Keratinocyte (primary cell): Measurements from ENCODE around the gene USP48. TPM values are rescaled to one million over a fixed set of nuclear protein-coding genes. Genes with fewer than 3 reads are reported as not detected.

ENCODE experiments used
- DNase-seq: peaks from one replicate; pipeline ENCODE4 v3.0.0-alpha.2; 2011; ENCODE audit warnings: low read depth, missing footprints, low spot score
- FAIRE-seq: peaks from 2 replicates; lab custom pipeline; 2011; peaks lifted over from hg19 to GRCh38; lab: Jason Lieb, UNC
- H2AFZ ChIP-seq: 2 replicates; pipeline ENCODE4 v1.6.0; 2012; ENCODE audit warnings: low read length, control low read depth, inconsistent platforms; ENCODE audit not compliant: control insufficient read depth
- H3K27ac ChIP-seq: 2 replicates; pipeline ENCODE4 v1.5.1; 2011; ENCODE audit warnings: low read length; ENCODE audit not compliant: control insufficient read depth, insufficient read depth
- H3K27me3 ChIP-seq: 3 replicates; pipeline ENCODE4 v1.6.0; 2011; ENCODE audit warnings: low read length; ENCODE audit not compliant: control insufficient read depth, insufficient read depth; ENCODE audit errors: extremely low read depth
- H3K36me3 ChIP-seq, 2 experiments: 2 replicates in 1 of 2; 3 replicates in 1 of 2; pipeline ENCODE4 v1.5.1; 2011; ENCODE audit warnings: low read length in 2 of 2, mild to moderate bottlenecking in 1 of 2; ENCODE audit not compliant: control insufficient read depth in 2 of 2, insufficient read depth in 2 of 2; ENCODE audit errors: extremely low read depth in 1 of 2
- H3K4me1 ChIP-seq: 3 replicates; pipeline ENCODE4 v1.5.1; 2011; ENCODE audit warnings: low read length; ENCODE audit not compliant: control insufficient read depth, insufficient read depth; ENCODE audit errors: extremely low read depth
- H3K4me2 ChIP-seq: 3 replicates; pipeline ENCODE4 v1.6.0; 2011; ENCODE audit warnings: low read depth, low read length; ENCODE audit not compliant: control insufficient read depth, insufficient read depth; ENCODE audit errors: extremely low read depth
- H3K4me3 ChIP-seq, 3 experiments: fragments of 200-600 bp in 1 of 3; sonication (generic) in 1 of 3; 2 replicates in 2 of 3; 3 replicates in 1 of 3; pipeline ENCODE4 v1.5.1; 2011 to 2016; ENCODE audit warnings: low read length in 3 of 3, mild to moderate bottlenecking in 3 of 3, control low read depth in 2 of 3, inconsistent platforms in 1 of 3, low read depth in 1 of 3, mixed read lengths in 1 of 3, mixed run types in 1 of 3, moderate library complexity in 1 of 3; ENCODE audit not compliant: control insufficient read depth in 2 of 3, insufficient read depth in 2 of 3; ENCODE audit errors: extremely low read depth in 1 of 3
- H3K79me2 ChIP-seq: 2 replicates; pipeline ENCODE4 v1.6.0; 2012; ENCODE audit warnings: low read length; ENCODE audit not compliant: control insufficient read depth, insufficient read depth
- H3K9ac ChIP-seq: 3 replicates; pipeline ENCODE4 v1.6.0; 2011; ENCODE audit warnings: low read length; ENCODE audit not compliant: control insufficient read depth, insufficient read depth; ENCODE audit errors: extremely low read depth
- H3K9me1 ChIP-seq: 3 replicates; pipeline ENCODE4 v1.6.0; 2011; ENCODE audit warnings: low read length; ENCODE audit not compliant: control insufficient read depth, insufficient read depth; ENCODE audit errors: extremely low read depth
- H3K9me3 ChIP-seq: 2 replicates; pipeline ENCODE4 v1.5.1; 2012; ENCODE audit warnings: low read depth, low read length; ENCODE audit not compliant: control insufficient read depth
- H4K20me1 ChIP-seq: 3 replicates; pipeline ENCODE4 v1.6.0; 2011; ENCODE audit warnings: low read length; ENCODE audit not compliant: control insufficient read depth, insufficient read depth; ENCODE audit errors: extremely low read depth
- EZH2 ChIP-seq: IDR thresholded peaks from one replicate; pipeline ENCODE4 v1.6.1; 2012; ENCODE audit warnings: inconsistent platforms, mild to moderate bottlenecking, low read length, moderate library complexity
- dilution Hi-C: fragments of 300-500 bp; cut with MboI; formaldehyde crosslinking; loops from one replicate; pipeline ENCODE4 v1.7.0; 2020; ENCODE audit warnings: low sequenced_read_pairs; ENCODE audit not compliant: extremely low pct_ligation_motif_present
- polyA plus RNA-seq, 5 experiments: library from polyadenylated mRNA; depleted of rRNA in 3 of 5; stranded (reverse) in 3 of 5; stranded (forward) in 1 of 5; unstranded in 1 of 5; fragments of >200 nt; gene quantifications; 1 replicate in 1 of 5; 2 replicates in 3 of 5; 3 replicates in 1 of 5; pipeline versions ENCODE4 v1.2.1 to v1.2.3, GENCODE V29; 2011 to 2012; ENCODE audit warnings: missing spikeins in 2 of 5, low read depth in 1 of 5, low replicate concordance in 1 of 5
- TF ChIP-seq, protein P1 (sequence below), 3 experiments: IDR thresholded peaks in 1 of 3; conservative IDR thresholded peaks in 1 of 3; optimal IDR thresholded peaks in 1 of 3; 2 replicates in 2 of 3; 3 replicates in 1 of 3; pipeline versions ENCODE3 to v1.5.1; 2011; ENCODE audit warnings: low read length in 3 of 3, mild to moderate bottlenecking in 3 of 3, moderate library complexity in 2 of 3, control low read depth in 1 of 3, inconsistent platforms in 1 of 3; ENCODE audit not compliant: insufficient read depth in 2 of 3; ENCODE audit errors: extremely low read depth in 1 of 3

The USP48 gene
- polyA plus RNA-seq, 1 donor (not counting 4 experiments of a cell fraction or from before 2014, with no cell fraction given): 33.0 TPM

- Histone ChIP-seq H3K4me3 (no peak overlapping the region), H3K27me3 (no peaks in the 10 kb centered on the region), H3K27ac (no peak overlapping the region), H3K9me1 (no peaks in the 10 kb centered on the region), H3K36me3 (peaks cover 12 to 14% of the 10 kb centered on the region in 2 experiments), H3K9me3 (no peaks in the 10 kb centered on the region), H3K4me1 (no peaks in the 10 kb centered on the region), H3K79me2 (no peaks in the 10 kb centered on the region), H3K9ac (no peak overlapping the region), H4K20me1 (no peaks in the 10 kb centered on the region), H3K4me2 (no peak overlapping the region), H2AFZ (no peak overlapping the region)
- TF ChIP-seq EZH2: no peak
- TF ChIP-seq, protein P1, sequence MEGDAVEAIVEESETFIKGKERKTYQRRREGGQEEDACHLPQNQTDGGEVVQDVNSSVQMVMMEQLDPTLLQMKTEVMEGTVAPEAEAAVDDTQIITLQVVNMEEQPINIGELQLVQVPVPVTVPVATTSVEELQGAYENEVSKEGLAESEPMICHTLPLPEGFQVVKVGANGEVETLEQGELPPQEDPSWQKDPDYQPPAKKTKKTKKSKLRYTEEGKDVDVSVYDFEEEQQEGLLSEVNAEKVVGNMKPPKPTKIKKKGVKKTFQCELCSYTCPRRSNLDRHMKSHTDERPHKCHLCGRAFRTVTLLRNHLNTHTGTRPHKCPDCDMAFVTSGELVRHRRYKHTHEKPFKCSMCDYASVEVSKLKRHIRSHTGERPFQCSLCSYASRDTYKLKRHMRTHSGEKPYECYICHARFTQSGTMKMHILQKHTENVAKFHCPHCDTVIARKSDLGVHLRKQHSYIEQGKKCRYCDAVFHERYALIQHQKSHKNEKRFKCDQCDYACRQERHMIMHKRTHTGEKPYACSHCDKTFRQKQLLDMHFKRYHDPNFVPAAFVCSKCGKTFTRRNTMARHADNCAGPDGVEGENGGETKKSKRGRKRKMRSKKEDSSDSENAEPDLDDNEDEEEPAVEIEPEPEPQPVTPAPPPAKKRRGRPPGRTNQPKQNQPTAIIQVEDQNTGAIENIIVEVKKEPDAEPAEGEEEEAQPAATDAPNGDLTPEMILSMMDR (optimal IDR thresholded peaks at IDR 0.05 in 1 of 3, IDR thresholded peaks at IDR 0.05 in 1 of 3, conservative IDR thresholded peaks at IDR 0.05 in 1 of 3; ENCODE audit: extremely low read depth in 1 of 3, insufficient read depth in 2 of 3, low read length in 3 of 3): no peak
- dilution Hi-C loops: no loop called here
- peak; percentile 5 for FAIRE-seq
- DNase-seq: no peak
These were observed 80.2 kb downstream of the USP48 start for GRCh38 chr1:21702780-21703179.

- DNase-seq: no peak
- H2AFZ ChIP-seq: no peak overlapping the region
- H3K4me3 ChIP-seq: no peak overlapping the region
- peaks cover 9 to 14% of the 10 kb centered on the region in 2 experiments for H3K36me3 ChIP-seq
- no peak overlapping the region for H3K27ac ChIP-seq
- no peaks in the 10 kb centered on the region for H3K4me1 ChIP-seq
- H3K9ac ChIP-seq: no peak overlapping the region
- H3K27me3 ChIP-seq: no peaks in the 10 kb centered on the region
- H3K79me2 ChIP-seq: no peaks in the 10 kb centered on the region
- H3K9me1 ChIP-seq: no peaks in the 10 kb centered on the region
- H4K20me1 ChIP-seq: no peaks in the 10 kb centered on the region
- no peak overlapping the region for H3K4me2 ChIP-seq
- no peak for TF ChIP-seq EZH2
- TF ChIP-seq, protein P1 (optimal IDR thresholded peaks at IDR 0.05 in 1 of 3, IDR thresholded peaks at IDR 0.05 in 1 of 3, conservative IDR thresholded peaks at IDR 0.05 in 1 of 3; ENCODE audit: extremely low read depth in 1 of 3, insufficient read depth in 2 of 3, low read length in 3 of 3): no peak
- FAIRE-seq: no peak
- dilution Hi-C loops: no loop called here
- no peaks in the 10 kb centered on the region for H3K9me3 ChIP-seq
These were observed 81.5 kb downstream of the USP48 start for GRCh38 chr1:21701401-21701800.
